IMR-90 (cell line): ENCODE results near the gene ACYP1. TPM values are rescaled to one million over a fixed set of nuclear protein-coding genes. Genes with fewer than 3 reads are reported as not detected.

Source experiments
- ATAC-seq: fragments of 200-7000 bp; cut with Tn5 transposase; 2 replicates; pipeline ENCODE4 v1.9.1; 2020; ENCODE audit warnings: low read depth, mild to moderate bottlenecking, moderate library complexity
- BruUV-seq: library from RNA; stranded (reverse); fragments of 400-500 nt; replicated peaks from 2 replicates; lab custom pipeline; 2021; lab: Mats Ljungman, UMichigan
- CTCF ChIA-PET: fragments of 300-600 bp; formaldehyde crosslinking; extraction: SDS; loops from one replicate; lab custom pipeline; 2021; ENCODE audit warnings: antibody characterized with exemption; lab: Yijun Ruan, JAX
- POLR2A ChIA-PET: fragments of 300-600 bp; sonication (Branson Sonifier 250); formaldehyde crosslinking; loops from one replicate; lab custom pipeline; 2022; ENCODE audit warnings: antibody characterized with exemption; ENCODE audit not compliant: unreplicated experiment; lab: Charles Lee
- DNase-seq: peaks from one replicate; pipeline ENCODE4 v3.0.0; 2013
- H2AFZ ChIP-seq: replicated peaks from 2 replicates; pipeline ENCODE3; 2013; ENCODE audit warnings: low read length, mild to moderate bottlenecking; ENCODE audit not compliant: poor library complexity
- H2AK5ac ChIP-seq: 2 replicates; pipeline ENCODE4 v1.6.1; 2013; ENCODE audit warnings: low read depth, low read length, inconsistent platforms
- H2AK9ac ChIP-seq: replicated peaks from 2 replicates; pipeline ENCODE3; 2013; ENCODE audit warnings: mild to moderate bottlenecking, low read depth, low read length, moderate library complexity; ENCODE audit not compliant: poor library complexity
- H2BK120ac ChIP-seq: 2 replicates; pipeline ENCODE4 v1.6.1; 2013; ENCODE audit warnings: low read depth, low read length, inconsistent platforms
- H2BK15ac ChIP-seq: 3 replicates; pipeline ENCODE4 v1.6.1; 2013; ENCODE audit warnings: low read depth, low read length, inconsistent platforms
- H2BK20ac ChIP-seq: 2 replicates; pipeline ENCODE4 v1.6.1; 2013; ENCODE audit warnings: low read depth, mild to moderate bottlenecking, inconsistent platforms, low read length, moderate library complexity
- H2BK5ac ChIP-seq: 2 replicates; pipeline ENCODE4 v1.6.1; 2013; ENCODE audit warnings: mild to moderate bottlenecking, low read depth, low read length, inconsistent platforms; ENCODE audit not compliant: poor library complexity, severe bottlenecking
- H3K14ac ChIP-seq: replicated peaks from 2 replicates; pipeline ENCODE4 v1.6.1; 2013; ENCODE audit warnings: low read depth, low read length, inconsistent platforms
- H3K18ac ChIP-seq: 2 replicates; pipeline ENCODE4 v1.6.1; 2013; ENCODE audit warnings: low read depth, low read length, control low read depth
- H3K23ac ChIP-seq: 2 replicates; pipeline ENCODE4 v1.6.1; 2013; ENCODE audit warnings: low read depth, low read length, inconsistent platforms
- H3K27ac ChIP-seq: 2 replicates; pipeline ENCODE4 v1.5.1; 2013; ENCODE audit warnings: mild to moderate bottlenecking, control low read depth, low read length; ENCODE audit not compliant: insufficient read depth
- H3K27me3 ChIP-seq: 2 replicates; pipeline ENCODE4 v1.6.1; 2013; ENCODE audit warnings: low read length; ENCODE audit not compliant: control insufficient read depth, insufficient read depth
- H3K36me3 ChIP-seq: 2 replicates; pipeline ENCODE4 v1.6.1; 2013; ENCODE audit warnings: low read length, mixed read lengths; ENCODE audit not compliant: control insufficient read depth, insufficient read depth
- H3K4ac ChIP-seq: 2 replicates; pipeline ENCODE4 v1.6.1; 2013; ENCODE audit warnings: low read depth, low read length, inconsistent platforms
- H3K4me1 ChIP-seq: 2 replicates; pipeline ENCODE4 v1.6.1; 2013; ENCODE audit warnings: low read length, mixed read lengths; ENCODE audit not compliant: control insufficient read depth, insufficient read depth
- H3K4me2 ChIP-seq: 2 replicates; pipeline ENCODE4 v1.6.1; 2013; ENCODE audit warnings: low read depth, mild to moderate bottlenecking, control low read depth, low read length, moderate library complexity
- H3K4me3 ChIP-seq: 2 replicates; pipeline ENCODE4 v1.5.1; 2013; ENCODE audit warnings: low read depth, mild to moderate bottlenecking, control low read depth, low read length, moderate library complexity; ENCODE audit not compliant: insufficient read depth
- H3K56ac ChIP-seq: 2 replicates; pipeline ENCODE4 v1.6.1; 2013; ENCODE audit warnings: low read length, inconsistent platforms; ENCODE audit not compliant: insufficient read depth; ENCODE audit errors: extremely low read depth
- H3K79me1 ChIP-seq, 2 experiments: 2 replicates each; pipeline ENCODE4 v1.6.1; 2013; ENCODE audit warnings: low read length in 2 of 2, inconsistent platforms in 1 of 2, low read depth in 1 of 2
- H3K9ac ChIP-seq: 2 replicates; pipeline ENCODE4 v1.6.1; 2013; ENCODE audit warnings: low read depth, low read length, control low read depth
- H3K9me1 ChIP-seq: 2 replicates; pipeline ENCODE4 v1.6.1; 2013; ENCODE audit warnings: low read length, inconsistent platforms; ENCODE audit not compliant: insufficient read depth
- H3K9me3 ChIP-seq: 2 replicates; pipeline ENCODE4 v1.6.1; 2013; ENCODE audit warnings: low read length; ENCODE audit not compliant: control insufficient read depth, insufficient read depth
- H4K20me1 ChIP-seq: 2 replicates; pipeline ENCODE4 v1.6.1; 2013; ENCODE audit warnings: low read length, inconsistent platforms; ENCODE audit not compliant: insufficient read depth
- H4K5ac ChIP-seq: 2 replicates; pipeline ENCODE4 v1.6.1; 2013; ENCODE audit warnings: mild to moderate bottlenecking, low read depth, low read length, control low read depth
- H4K8ac ChIP-seq, 2 experiments: 2 replicates each; pipeline ENCODE4 v1.6.1; 2013; ENCODE audit warnings: low read depth in 2 of 2, low read length in 2 of 2, control low read depth in 1 of 2, inconsistent platforms in 1 of 2
- H4K91ac ChIP-seq: 2 replicates; pipeline ENCODE4 v1.6.1; 2013; ENCODE audit warnings: low read depth, low read length, inconsistent platforms; ENCODE audit not compliant: insufficient read depth
- MAZ ChIP-seq: IDR thresholded peaks from 2 replicates; pipeline ENCODE4 v1.6.1; 2012; ENCODE audit warnings: low read depth, mild to moderate bottlenecking, low read length, improper control_type of control experiment, moderate library complexity, borderline replicate concordance
- NFE2L2 ChIP-seq: fragments of 150-350 bp; IDR thresholded peaks from 2 replicates; pipeline ENCODE4 v1.6.1; 2016; ENCODE audit warnings: low read depth, mild to moderate bottlenecking, low read length
- RCOR1 ChIP-seq: IDR thresholded peaks from 2 replicates; pipeline ENCODE4 v1.6.1; 2012; ENCODE audit warnings: mild to moderate bottlenecking, low read length, improper control_type of control experiment; ENCODE audit not compliant: insufficient replicate concordance
- RFX5 ChIP-seq: IDR thresholded peaks from 2 replicates; pipeline ENCODE4 v1.8.0; 2012; ENCODE audit warnings: low read depth, mild to moderate bottlenecking, low read length, moderate library complexity
- SMC3 ChIP-seq: fragments of 150-350 bp; IDR thresholded peaks from 2 replicates; pipeline ENCODE4 v1.6.1; 2016; ENCODE audit warnings: low read depth, mild to moderate bottlenecking, antibody characterized with exemption, low read length, moderate library complexity
- WGBS, 2 experiments: methylation state at CpG; one replicate each; pipeline versions ENCODE4 v1.1.5 to v1.1.7; 2013; ENCODE audit warnings: missing lambda C conversion rate in 2 of 2; ENCODE audit not compliant: insufficient read length in 1 of 2; ENCODE audit errors: extremely low coverage in 2 of 2; 5-methylcytosine and 5-hydroxymethylcytosine counted together
- dilution Hi-C: fragments of 300-500 bp; cut with HindIII; formaldehyde crosslinking; loops from one replicate; pipeline ENCODE4 v1.14.3; 2018; ENCODE audit warnings: low sequenced_read_pairs; ENCODE audit not compliant: unreplicated experiment
- in situ Hi-C: fragments of 300-500 bp; cut with MboI; formaldehyde crosslinking; loops from 3 replicates; pipeline ENCODE4 v1.14.3; 2019; ENCODE audit warnings: low sequenced_read_pairs, inconsistent platforms, mixed read lengths
- intact Hi-C: fragments of 100-400 bp; cut with micrococcal nuclease; formaldehyde crosslinking; loops from 2 replicates; pipeline ENCODE4 v1.10.0; 2022
- polyA plus RNA-seq, 3 experiments: library from polyadenylated mRNA; depleted of rRNA; stranded (reverse); fragments of >200 nt; gene quantifications; 2 replicates each; pipeline ENCODE4 v1.2.3, GENCODE V29; 2012; ENCODE audit warnings: low replicate concordance in 1 of 3
- total RNA-seq: library from RNA; depleted of rRNA; stranded (reverse); fragments of >200 nt; gene quantifications from 2 replicates; pipeline ENCODE4 v1.2.3, GENCODE V29; 2012
- TF ChIP-seq, protein P1 (sequence below): conservative IDR thresholded peaks from 2 replicates; pipeline ENCODE4 v1.5.1; 2012; ENCODE audit warnings: mild to moderate bottlenecking, low read depth, low read length, improper control_type of control experiment
- TF ChIP-seq, protein P2 (sequence below): fragments of 150-350 bp; IDR thresholded peaks from 2 replicates; pipeline ENCODE4 v1.6.1; 2017; ENCODE audit warnings: mild to moderate bottlenecking, antibody characterized with exemption, low read length, low read depth

Gene ACYP1
- total and polyA plus RNA-seq, 2 of the 4 experiments (the other 2 are of a cell fraction), result 4.1 to 24.0 TPM

DNA sequence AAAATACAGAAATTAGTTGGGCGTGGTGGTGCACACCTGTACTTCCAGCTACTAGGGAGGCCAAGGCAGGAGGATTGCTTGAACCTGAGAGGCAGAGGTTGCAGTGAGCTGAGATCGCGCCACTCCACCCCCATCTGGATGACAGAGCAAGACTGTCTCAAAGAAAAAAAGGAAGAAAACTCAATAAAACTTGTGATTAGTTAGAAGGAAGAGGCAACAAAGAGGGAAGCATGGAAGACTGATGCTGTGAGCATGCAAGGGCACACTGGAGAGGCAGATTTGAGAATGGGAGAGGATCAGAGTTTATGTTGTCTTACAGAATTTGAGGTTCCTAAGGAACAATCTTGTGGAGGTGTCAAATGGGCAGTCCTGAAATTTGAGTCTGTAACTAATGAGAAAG is 2.9 kb upstream of the ACYP1 start:
- Histone ChIP-seq H3K4me2 (no peak overlapping the region), H2BK15ac (no peak overlapping the region), H2AK9ac (no peak overlapping the region), H3K9ac (no peak overlapping the region), H3K23ac (no peak overlapping the region), H3K36me3 (no peaks in the 10 kb centered on the region), H4K8ac (no peak overlapping the region), H2AK5ac (no peak overlapping the region), H3K27me3 (no peaks in the 10 kb centered on the region), H3K4me1 (peaks cover 6% of the 10 kb centered on the region), H3K9me1 (peaks cover 3% of the 10 kb centered on the region; the same call in 1 of the 2 replicates), H3K9me3 (no peaks in the 10 kb centered on the region), H2AFZ (no peak overlapping the region), H3K27ac (no peak overlapping the region), H4K20me1 (no peaks in the 10 kb centered on the region), H4K91ac (no peak overlapping the region), H3K4me3 (no peak overlapping the region), H3K18ac (no peak overlapping the region), H3K14ac (no peak overlapping the region), H2BK120ac (no peak overlapping the region), H3K4ac (no peak overlapping the region), H4K5ac (no peak overlapping the region), H3K56ac (no peak overlapping the region), H2BK20ac (no peak overlapping the region), H2BK5ac (no peak overlapping the region), H3K79me1 (peaks cover 10 to 26% of the 10 kb centered on the region in 2 experiments)
- DNase-seq (no peak), ATAC-seq (no peak)
- CTCF ChIA-PET, result interaction anchor here (0.6 kb wide), 1 partner anchor 24 kb away, joined by 3 read pairs; no protein-coding TSS in a partner anchor
- POLR2A ChIA-PET, result no interaction called here
- no TSS peak for BruUV-seq
- TF ChIP-seq MAZ (no peak), RCOR1 (no peak), SMC3 (no peak), RFX5 (no peak), NFE2L2 (no peak)
- TF ChIP-seq, protein P1, sequence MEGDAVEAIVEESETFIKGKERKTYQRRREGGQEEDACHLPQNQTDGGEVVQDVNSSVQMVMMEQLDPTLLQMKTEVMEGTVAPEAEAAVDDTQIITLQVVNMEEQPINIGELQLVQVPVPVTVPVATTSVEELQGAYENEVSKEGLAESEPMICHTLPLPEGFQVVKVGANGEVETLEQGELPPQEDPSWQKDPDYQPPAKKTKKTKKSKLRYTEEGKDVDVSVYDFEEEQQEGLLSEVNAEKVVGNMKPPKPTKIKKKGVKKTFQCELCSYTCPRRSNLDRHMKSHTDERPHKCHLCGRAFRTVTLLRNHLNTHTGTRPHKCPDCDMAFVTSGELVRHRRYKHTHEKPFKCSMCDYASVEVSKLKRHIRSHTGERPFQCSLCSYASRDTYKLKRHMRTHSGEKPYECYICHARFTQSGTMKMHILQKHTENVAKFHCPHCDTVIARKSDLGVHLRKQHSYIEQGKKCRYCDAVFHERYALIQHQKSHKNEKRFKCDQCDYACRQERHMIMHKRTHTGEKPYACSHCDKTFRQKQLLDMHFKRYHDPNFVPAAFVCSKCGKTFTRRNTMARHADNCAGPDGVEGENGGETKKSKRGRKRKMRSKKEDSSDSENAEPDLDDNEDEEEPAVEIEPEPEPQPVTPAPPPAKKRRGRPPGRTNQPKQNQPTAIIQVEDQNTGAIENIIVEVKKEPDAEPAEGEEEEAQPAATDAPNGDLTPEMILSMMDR, result no peak
- TF ChIP-seq, protein P2, sequence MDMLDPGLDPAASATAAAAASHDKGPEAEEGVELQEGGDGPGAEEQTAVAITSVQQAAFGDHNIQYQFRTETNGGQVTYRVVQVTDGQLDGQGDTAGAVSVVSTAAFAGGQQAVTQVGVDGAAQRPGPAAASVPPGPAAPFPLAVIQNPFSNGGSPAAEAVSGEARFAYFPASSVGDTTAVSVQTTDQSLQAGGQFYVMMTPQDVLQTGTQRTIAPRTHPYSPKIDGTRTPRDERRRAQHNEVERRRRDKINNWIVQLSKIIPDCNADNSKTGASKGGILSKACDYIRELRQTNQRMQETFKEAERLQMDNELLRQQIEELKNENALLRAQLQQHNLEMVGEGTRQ, result no peak
- intact Hi-C loops, result loop anchor here (5.0 kb wide), 1 partner anchor 124 kb away; no protein-coding TSS in a partner anchor
- in situ Hi-C loops, result no loop called here
- dilution Hi-C loops, result no loop called here
- no CpG with 5 or more reads among the region's 3 CpGs for WGBS, 2 experiments
